Mesenchymal stem cell (in vitro differentiated cells and primary cell): ENCODE data around the gene MYCBPAP.
A peak's percentile ranks its signal among the peaks of the same experiment; 100 is the strongest.

Source experiments
- DNase-seq: peaks from one replicate; pipeline ENCODE4 v3.0.0-alpha.2; 2013
- H2AFZ ChIP-seq: one replicate; pipeline ENCODE4 v1.6.1; 2013; ENCODE audit warnings: low read depth, mild to moderate bottlenecking, control low read depth, inconsistent platforms, low read length, moderate library complexity
- H2AK5ac ChIP-seq: 2 replicates; pipeline ENCODE4 v1.6.1; 2013; ENCODE audit warnings: low read length, moderate library complexity, mild to moderate bottlenecking, inconsistent platforms; ENCODE audit not compliant: severe bottlenecking
- H2BK120ac ChIP-seq: one replicate; pipeline ENCODE4 v1.6.1; 2013; ENCODE audit warnings: low read depth, mild to moderate bottlenecking, inconsistent platforms, low read length, moderate library complexity
- H2BK12ac ChIP-seq, 2 experiments: one replicate each; pipeline ENCODE4 v1.6.1; 2013; ENCODE audit warnings: inconsistent platforms in 2 of 2, low read length in 2 of 2, mild to moderate bottlenecking in 2 of 2, moderate library complexity in 2 of 2, control low read depth in 1 of 2
- H2BK15ac ChIP-seq: one replicate; pipeline ENCODE4 v1.6.1; 2013; ENCODE audit warnings: mild to moderate bottlenecking, low read depth, inconsistent platforms; ENCODE audit not compliant: poor library complexity, severe bottlenecking
- H2BK5ac ChIP-seq: 2 replicates; pipeline ENCODE4 v1.6.1; 2013; ENCODE audit warnings: low read depth, mild to moderate bottlenecking, low read length, control low read depth, inconsistent platforms; ENCODE audit not compliant: poor library complexity, severe bottlenecking
- H3K14ac ChIP-seq, 2 experiments: one replicate each; pipeline ENCODE4 v1.6.1; 2013; ENCODE audit warnings: inconsistent platforms in 2 of 2, low read length in 2 of 2, control low read depth in 1 of 2, mild to moderate bottlenecking in 1 of 2, moderate library complexity in 1 of 2
- H3K18ac ChIP-seq, 2 experiments: one replicate each; pipeline ENCODE4 v1.6.1; 2013; ENCODE audit warnings: inconsistent platforms in 2 of 2, low read length in 2 of 2, control low read depth in 1 of 2, low read depth in 1 of 2, mild to moderate bottlenecking in 1 of 2
- H3K23ac ChIP-seq, 2 experiments: one replicate each; pipeline ENCODE4 v1.6.1; 2013; ENCODE audit warnings: inconsistent platforms in 2 of 2, low read length in 2 of 2, mild to moderate bottlenecking in 2 of 2, moderate library complexity in 2 of 2, control low read depth in 1 of 2
- H3K27ac ChIP-seq: 2 replicates; pipeline ENCODE4 v1.5.1; 2013; ENCODE audit warnings: mild to moderate bottlenecking, moderate library complexity, low read length, control low read depth, inconsistent platforms; ENCODE audit not compliant: poor library complexity, severe bottlenecking
- H3K27me3 ChIP-seq, 2 experiments: 2 replicates each; pipeline versions ENCODE4 v1.6.1 to v1.7.0; 2013; ENCODE audit warnings: low read length in 2 of 2, mild to moderate bottlenecking in 2 of 2, moderate library complexity in 2 of 2, control low read depth in 1 of 2, inconsistent platforms in 1 of 2; ENCODE audit not compliant: control insufficient read depth in 1 of 2, insufficient read depth in 1 of 2
- H3K36me3 ChIP-seq, 2 experiments: 2 replicates each; pipeline versions ENCODE4 v1.6.1 to v1.7.0; 2013; ENCODE audit warnings: low read length in 2 of 2, control low read depth in 1 of 2, inconsistent platforms in 1 of 2, low read depth in 1 of 2, mild to moderate bottlenecking in 1 of 2; ENCODE audit not compliant: insufficient read depth in 2 of 2, control insufficient read depth in 1 of 2
- H3K4ac ChIP-seq, 2 experiments: one replicate each; pipeline ENCODE4 v1.6.1; 2013; ENCODE audit warnings: inconsistent platforms in 2 of 2, low read length in 2 of 2, mild to moderate bottlenecking in 2 of 2, moderate library complexity in 2 of 2, control low read depth in 1 of 2, low read depth in 1 of 2
- H3K4me1 ChIP-seq: 2 replicates; pipeline ENCODE4 v1.6.1; 2013; ENCODE audit warnings: low read depth, low read length, control low read depth; ENCODE audit not compliant: control insufficient read depth, insufficient read depth
- H3K4me2 ChIP-seq: 2 replicates; pipeline ENCODE4 v1.6.1; 2013; ENCODE audit warnings: low read length, mild to moderate bottlenecking, inconsistent platforms; ENCODE audit not compliant: poor library complexity, severe bottlenecking
- H3K4me3 ChIP-seq, 2 experiments: 2 replicates each; pipeline versions ENCODE4 v1.5.1 to v1.7.0; 2013; ENCODE audit warnings: low read length in 2 of 2, mild to moderate bottlenecking in 2 of 2, control low read depth in 1 of 2, low read depth in 1 of 2; ENCODE audit not compliant: insufficient read depth in 1 of 2
- H3K79me1 ChIP-seq: replicated peaks from 2 replicates; pipeline ENCODE4 v1.6.1; 2013; ENCODE audit warnings: mild to moderate bottlenecking, control low read depth, low read length, inconsistent platforms; ENCODE audit not compliant: poor library complexity, severe bottlenecking
- H3K9ac ChIP-seq: 2 replicates; pipeline ENCODE4 v1.7.0; 2013; ENCODE audit warnings: mild to moderate bottlenecking, low read length, moderate library complexity
- H3K9me3 ChIP-seq: 2 replicates; pipeline ENCODE4 v1.7.0; 2013; ENCODE audit warnings: mild to moderate bottlenecking, low read length; ENCODE audit not compliant: control insufficient read depth
- H4K8ac ChIP-seq: one replicate; pipeline ENCODE4 v1.6.1; 2013; ENCODE audit warnings: inconsistent platforms, mild to moderate bottlenecking, low read length, moderate library complexity
- H4K91ac ChIP-seq: one replicate; pipeline ENCODE4 v1.6.1; 2013; ENCODE audit warnings: mild to moderate bottlenecking, low read length, inconsistent platforms
- WGBS: methylation state at CpG from one replicate; pipeline ENCODE4 v1.1.7; 2013; ENCODE audit warnings: mixed read lengths; 5-methylcytosine and 5-hydroxymethylcytosine counted together

Gene MYCBPAP

DNA sequence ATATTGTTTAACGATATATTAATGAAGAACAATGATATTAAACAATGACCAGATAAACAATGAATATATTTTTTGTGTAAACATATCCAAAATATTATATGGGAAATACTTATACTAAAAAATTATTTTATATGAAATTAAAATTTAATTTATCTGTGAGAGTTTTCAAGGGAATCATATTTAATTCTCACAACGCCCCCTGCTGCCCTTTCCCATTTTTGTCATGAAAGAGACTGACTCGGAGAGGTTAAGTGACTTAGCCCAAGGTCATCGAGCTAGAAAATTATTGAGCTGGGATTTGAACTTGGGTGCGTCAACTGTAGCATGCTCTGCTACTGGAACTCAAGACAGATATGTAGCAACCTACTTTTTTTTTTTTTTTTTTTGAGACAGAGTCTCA, 7.2 kb upstream of the MYCBPAP start:
- H3K14ac ChIP-seq = no peak overlapping the region
- H3K4me2 ChIP-seq = no peak overlapping the region
- H2AK5ac ChIP-seq = no peak overlapping the region
- no peak for DNase-seq
- H4K8ac ChIP-seq = no peak overlapping the region
- H3K27ac ChIP-seq = no peak overlapping the region
- H3K18ac ChIP-seq = no peak overlapping the region
- no peak overlapping the region for H2AFZ ChIP-seq
- no peak overlapping the region for H3K4me3 ChIP-seq
- H3K27me3 ChIP-seq = peaks cover 0 to under 1% of the 10 kb centered on the region in 2 experiments
- no peaks in the 10 kb centered on the region for H3K36me3 ChIP-seq
- no peaks in the 10 kb centered on the region for H3K79me1 ChIP-seq
- H3K9me3 ChIP-seq = no peaks in the 10 kb centered on the region
- H2BK5ac ChIP-seq = no peak overlapping the region
- H3K23ac ChIP-seq = no peak overlapping the region
- no peak overlapping the region for H3K4ac ChIP-seq
- no peak overlapping the region for H4K91ac ChIP-seq
- H2BK15ac ChIP-seq = no peak overlapping the region
- no peak overlapping the region for H2BK120ac ChIP-seq
- H3K4me1 ChIP-seq = peaks cover 12% of the 10 kb centered on the region
- no peak overlapping the region for H3K9ac ChIP-seq
- H2BK12ac ChIP-seq = no peak overlapping the region
- WGBS = 61% methylated on average over 3 of the region's 5 CpGs

DNA sequence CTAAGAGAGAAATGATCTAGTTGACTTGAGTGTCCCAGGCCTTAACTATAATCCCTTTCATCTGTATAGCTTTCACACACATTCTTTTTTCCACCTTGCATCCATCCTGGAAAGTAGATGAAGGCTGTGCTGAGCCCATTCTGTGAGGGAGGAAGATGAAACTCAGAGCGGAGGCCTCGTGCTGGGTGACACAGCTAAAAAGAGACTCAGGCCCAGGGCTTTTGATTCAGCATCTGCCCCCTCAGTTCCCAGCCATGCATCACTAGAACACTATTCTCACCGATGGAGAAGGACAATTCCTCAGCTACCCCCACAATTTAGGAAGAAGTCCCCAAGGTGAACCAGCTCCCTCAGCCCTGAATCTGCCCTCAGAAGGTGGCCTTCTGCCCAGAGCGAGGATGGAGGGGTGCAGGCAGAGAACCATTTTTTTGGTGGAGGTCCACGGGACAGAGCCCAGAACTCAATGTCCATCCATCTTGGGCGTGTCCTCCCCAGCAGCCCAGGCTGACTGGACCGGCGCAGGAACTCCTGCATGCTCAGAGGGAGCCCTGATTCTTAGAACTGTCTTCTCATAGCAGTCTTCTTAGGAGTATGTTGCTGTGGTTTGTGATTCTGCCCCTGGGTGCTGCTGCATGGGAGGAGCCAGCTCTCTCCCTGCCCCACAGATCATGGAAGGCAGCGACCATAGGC, 5.8 kb upstream of the MYCBPAP start:
- Histone ChIP-seq H3K79me1 (no peaks in the 10 kb centered on the region), H3K27me3 (peaks cover 0 to 4% of the 10 kb centered on the region in 2 experiments), H2BK15ac (no peak overlapping the region)

DNA sequence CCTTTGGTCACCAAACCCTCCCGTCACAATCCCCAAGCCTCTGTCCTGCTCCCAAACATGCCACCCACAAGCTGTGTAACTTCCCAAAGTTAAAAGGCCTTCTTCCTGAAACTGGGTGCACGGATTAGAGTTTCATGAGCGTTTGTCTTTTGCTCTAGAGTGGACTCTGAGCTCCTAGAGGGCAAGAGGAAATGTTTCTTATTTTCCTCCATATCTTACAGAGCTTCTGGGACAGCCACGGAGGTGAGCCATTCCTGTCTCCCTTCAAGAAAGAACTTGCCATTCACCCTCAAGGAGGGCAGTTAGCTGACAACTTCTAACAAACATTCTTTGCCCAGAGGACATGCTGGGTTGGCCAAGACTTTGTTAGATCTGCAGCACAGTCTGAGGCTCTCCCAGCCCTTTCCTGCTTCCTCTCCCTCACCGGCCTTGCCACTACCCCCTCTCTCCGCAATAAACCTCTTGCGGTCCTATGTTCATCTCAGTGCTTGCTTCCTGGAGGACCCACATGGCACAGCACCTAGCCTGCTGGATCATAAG, 2.6 kb upstream of the MYCBPAP start:
- H3K27me3 ChIP-seq = peaks cover 0 to 4% of the 10 kb centered on the region in 2 experiments
- no peak overlapping the region for H2BK15ac ChIP-seq
- no peak overlapping the region for H4K91ac ChIP-seq
- no peak overlapping the region for H3K4me2 ChIP-seq
- no peak overlapping the region for H2AFZ ChIP-seq
- H2BK12ac ChIP-seq = no peak overlapping the region
- H3K79me1 ChIP-seq = no peaks in the 10 kb centered on the region
- H3K4me3 ChIP-seq = no peak overlapping the region
- no peaks in the 10 kb centered on the region for H3K9me3 ChIP-seq
- H3K14ac ChIP-seq = no peak overlapping the region
- WGBS = 78% methylated on average over 7 of the region's 7 CpGs
- no peak overlapping the region for H3K23ac ChIP-seq
- no peak overlapping the region for H2AK5ac ChIP-seq
- no peak overlapping the region for H2BK120ac ChIP-seq
- H4K8ac ChIP-seq = no peak overlapping the region
- H2BK5ac ChIP-seq = no peak overlapping the region
- H3K4ac ChIP-seq = no peak overlapping the region
- no peak for DNase-seq
- H3K9ac ChIP-seq = no peak overlapping the region
- no peak overlapping the region for H3K18ac ChIP-seq
- no peak overlapping the region for H3K27ac ChIP-seq
- peaks cover 25% of the 10 kb centered on the region for H3K4me1 ChIP-seq
- no peaks in the 10 kb centered on the region for H3K36me3 ChIP-seq

More for the DNA sequence above, 5.8 kb upstream of the MYCBPAP start:
- DNase-seq = no peak
- Histone ChIP-seq H3K4ac (no peak overlapping the region), H3K27ac (no peak overlapping the region), H2BK120ac (no peak overlapping the region), H2AK5ac (no peak overlapping the region), H3K18ac (no peak overlapping the region), H3K23ac (no peak overlapping the region), H3K4me1 (peaks cover 12% of the 10 kb centered on the region), H4K91ac (no peak overlapping the region), H3K14ac (no peak overlapping the region), H4K8ac (no peak overlapping the region), H3K9ac (no peak overlapping the region), H3K36me3 (no peaks in the 10 kb centered on the region), H3K9me3 (no peaks in the 10 kb centered on the region), H2AFZ (no peak overlapping the region), H2BK12ac (no peak overlapping the region), H3K4me2 (no peak overlapping the region), H2BK5ac (no peak overlapping the region), H3K4me3 (no peak overlapping the region)
- WGBS = 94% methylated on average over 9 of the region's 9 CpGs

DNA sequence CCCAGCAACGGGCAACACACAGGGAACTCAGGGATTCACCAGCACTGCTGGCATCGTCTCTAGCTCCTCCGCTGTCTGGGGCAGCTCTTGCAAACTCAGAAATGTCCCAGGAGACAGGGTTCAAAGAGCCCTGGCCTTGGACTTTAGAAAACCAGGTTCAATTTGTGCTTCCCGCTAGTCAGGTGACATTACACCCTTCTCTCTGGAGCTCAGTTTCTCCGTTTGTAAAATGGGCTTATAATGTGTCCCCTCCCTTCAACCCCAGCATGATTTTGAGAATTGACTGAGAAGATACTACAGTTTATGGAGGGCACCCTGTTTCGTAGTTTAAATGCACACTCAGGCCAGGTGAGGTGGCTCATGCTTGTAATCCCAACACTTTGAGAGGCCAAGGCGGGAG, 1.9 kb upstream of the MYCBPAP start:
- no peak overlapping the region for H4K91ac ChIP-seq
- no peak overlapping the region for H4K8ac ChIP-seq
- no peak overlapping the region for H3K4ac ChIP-seq
- no peaks in the 10 kb centered on the region for H3K79me1 ChIP-seq
- H3K4me3 ChIP-seq = no peak overlapping the region
- no peak overlapping the region for H3K23ac ChIP-seq
- H2AFZ ChIP-seq = no peak overlapping the region
- no peaks in the 10 kb centered on the region for H3K36me3 ChIP-seq
- no peaks in the 10 kb centered on the region for H3K9me3 ChIP-seq
- 89% methylated on average over 7 of the region's 7 CpGs for WGBS
- H2AK5ac ChIP-seq = no peak overlapping the region
- DNase-seq = no peak
- H3K18ac ChIP-seq = no peak overlapping the region
- peaks cover 27% of the 10 kb centered on the region for H3K4me1 ChIP-seq
- H3K27ac ChIP-seq = no peak overlapping the region
- no peak overlapping the region for H2BK120ac ChIP-seq
- no peak overlapping the region for H3K9ac ChIP-seq
- H3K14ac ChIP-seq = no peak overlapping the region
- H2BK5ac ChIP-seq = no peak overlapping the region
- H2BK12ac ChIP-seq = peak overlapping the region in 1 of 2 experiments; percentile 26
- no peak overlapping the region for H2BK15ac ChIP-seq
- H3K27me3 ChIP-seq = peaks cover 0 to 4% of the 10 kb centered on the region in 2 experiments
- H3K4me2 ChIP-seq = no peak overlapping the region
